HG02981 (cell line): ENCODE measurements around the gene TBX1.

Experiments
- ATAC-seq: cut with Tn5 transposase; IDR thresholded peaks from one replicate; pipeline ENCODE4 v1.9.1; 2021; ENCODE audit warnings: mild to moderate bottlenecking, moderate library complexity; ENCODE audit not compliant: unreplicated experiment

Gene TBX1

GRCh38 chr22:19737846-19738663 lies 22.5 kb upstream of the TBX1 start:
- ATAC-seq, result no peak

GRCh38 chr22:19738664-19739447 lies 21.7 kb upstream of the TBX1 start:
- ATAC-seq, result no peak

- ATAC-seq, result no peak
Measured at GRCh38 chr22:19739448-19739895, 21.1 kb upstream of the TBX1 start.

GRCh38 chr22:19739911-19740449 lies 20.6 kb upstream of the TBX1 start:
- ATAC-seq, result no peak

GRCh38 chr22:19740586-19740985 lies 20.0 kb upstream of the TBX1 start:
- ATAC-seq, result no peak

GRCh38 chr22:19741053-19741452 lies 19.5 kb upstream of the TBX1 start:
- no peak for ATAC-seq

- ATAC-seq, result no peak
Measured at GRCh38 chr22:19742160-19743066, 18.2 kb upstream of the TBX1 start.

GRCh38 chr22:19743081-19743480 lies 17.5 kb upstream of the TBX1 start:
- ATAC-seq, result no peak

GRCh38 chr22:19743651-19744050 lies 16.9 kb upstream of the TBX1 start:
- ATAC-seq, result no peak

- ATAC-seq, result no peak
Measured at GRCh38 chr22:19744350-19745006, 16.1 kb upstream of the TBX1 start.

GRCh38 chr22:19745155-19746101 lies 15.2 kb upstream of the TBX1 start:
- ATAC-seq, result no peak

GRCh38 chr22:19746726-19747125 lies 13.9 kb upstream of the TBX1 start:
- no peak for ATAC-seq

GRCh38 chr22:19747551-19747950 lies 13.0 kb upstream of the TBX1 start:
- ATAC-seq, result no peak

GRCh38 chr22:19748139-19748538 lies 12.4 kb upstream of the TBX1 start:
- ATAC-seq, result no peak

- ATAC-seq, result no peak
Measured at GRCh38 chr22:19748991-19749664, 11.4 kb upstream of the TBX1 start.

GRCh38 chr22:19749876-19750275 lies 10.7 kb upstream of the TBX1 start:
- no peak for ATAC-seq

GRCh38 chr22:19750507-19751490 lies 9.8 kb upstream of the TBX1 start:
- no peak for ATAC-seq
